Measurements from ENCODE around the gene LY6G6C.

Gene LY6G6C, protein sequence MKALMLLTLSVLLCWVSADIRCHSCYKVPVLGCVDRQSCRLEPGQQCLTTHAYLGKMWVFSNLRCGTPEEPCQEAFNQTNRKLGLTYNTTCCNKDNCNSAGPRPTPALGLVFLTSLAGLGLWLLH

DNA sequence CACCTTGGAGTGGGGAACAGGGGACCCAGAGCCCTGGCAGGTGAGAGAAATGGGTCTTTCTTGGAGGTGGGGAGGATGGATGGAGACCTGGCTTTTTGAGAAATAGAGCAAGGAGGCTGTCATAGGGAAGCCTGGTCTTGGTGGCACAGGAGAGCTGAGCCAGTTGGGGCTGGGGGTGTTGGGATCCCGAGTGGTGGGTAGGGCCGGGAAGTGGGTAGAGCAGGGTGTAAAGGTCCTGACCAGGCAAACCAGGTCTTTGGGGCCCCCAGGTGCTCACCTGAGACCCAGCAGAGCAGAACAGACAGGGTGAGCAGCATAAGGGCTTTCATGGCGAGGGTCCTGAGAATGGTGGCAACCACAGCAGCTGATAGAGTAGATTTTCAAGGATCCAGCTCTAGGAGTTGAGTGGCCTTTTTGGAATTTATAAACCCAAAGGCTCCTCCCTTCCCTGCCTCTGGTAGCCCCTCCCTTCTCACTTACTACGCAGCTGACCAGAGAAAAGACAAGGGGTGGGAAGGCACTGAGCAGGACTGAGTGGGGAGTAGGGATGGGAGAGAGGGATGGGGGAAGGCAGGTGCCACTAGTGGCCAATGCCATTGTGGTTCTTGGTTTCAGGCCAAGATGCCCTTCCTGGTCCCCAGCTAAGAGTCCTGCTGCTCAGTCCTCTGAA, at the start of gene LY6G6C:
Gene LY6G6C (minus strand): TSS at position 396 of the 670 bp plus-strand sequence. CDS start 67 bp downstream, at position 329.
- DNase-seq: no peak

GRCh38 chr6:31770860-31771259, 49.3 kb upstream of the LY6G6C start:
- no peak for DNase-seq

GRCh38 chr6:31769684-31770371, 48.3 kb upstream of the LY6G6C start:
- DNase-seq: peak; percentile 79

DNA sequence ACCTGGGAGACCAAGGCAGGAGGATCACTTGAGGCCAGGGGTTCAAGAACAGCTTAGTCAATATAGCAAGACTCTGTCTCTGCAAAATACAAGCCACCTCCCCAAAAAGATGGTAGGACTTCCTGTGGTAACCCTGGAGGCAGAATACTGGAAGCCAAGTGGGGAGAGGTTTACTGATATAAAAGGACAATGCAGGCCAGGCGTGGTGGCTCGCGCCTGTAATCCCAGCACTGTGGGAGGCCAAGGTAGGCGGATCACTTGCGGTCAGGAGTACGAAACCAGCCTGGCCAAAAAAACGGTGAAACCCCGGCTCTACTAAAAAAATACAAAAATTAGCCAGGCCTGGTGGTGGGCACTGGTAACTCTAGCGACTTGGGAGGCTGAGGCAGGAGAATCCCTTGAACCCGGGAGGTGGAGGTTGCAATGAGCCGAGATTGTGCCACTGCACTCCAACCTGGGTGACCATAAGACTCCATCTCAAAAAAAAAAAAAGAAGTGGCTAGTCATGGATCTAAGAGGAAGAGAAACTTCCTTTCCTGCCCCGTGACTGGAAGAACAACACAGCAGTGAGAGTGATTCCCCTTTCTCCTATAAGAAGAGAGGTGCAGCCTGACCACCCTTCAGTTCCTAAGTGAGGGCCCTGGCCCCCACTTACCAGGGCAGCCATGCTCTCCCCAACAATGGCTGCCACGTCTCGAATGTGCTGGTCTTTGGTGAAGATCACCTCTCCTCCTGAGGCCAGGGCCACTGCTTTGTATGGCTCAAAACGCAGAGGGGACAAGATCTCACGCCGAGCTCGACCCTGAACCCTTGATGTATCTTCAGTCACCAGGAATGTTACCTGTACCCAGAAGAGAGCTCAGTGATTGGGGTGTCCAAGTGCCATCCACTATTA, 47.1 kb upstream of the LY6G6C start:
- DNase-seq: no peak

- DNase-seq: no peak
Observed at GRCh38 chr6:31767096-31767645, 45.6 kb upstream of the LY6G6C start.

DNA sequence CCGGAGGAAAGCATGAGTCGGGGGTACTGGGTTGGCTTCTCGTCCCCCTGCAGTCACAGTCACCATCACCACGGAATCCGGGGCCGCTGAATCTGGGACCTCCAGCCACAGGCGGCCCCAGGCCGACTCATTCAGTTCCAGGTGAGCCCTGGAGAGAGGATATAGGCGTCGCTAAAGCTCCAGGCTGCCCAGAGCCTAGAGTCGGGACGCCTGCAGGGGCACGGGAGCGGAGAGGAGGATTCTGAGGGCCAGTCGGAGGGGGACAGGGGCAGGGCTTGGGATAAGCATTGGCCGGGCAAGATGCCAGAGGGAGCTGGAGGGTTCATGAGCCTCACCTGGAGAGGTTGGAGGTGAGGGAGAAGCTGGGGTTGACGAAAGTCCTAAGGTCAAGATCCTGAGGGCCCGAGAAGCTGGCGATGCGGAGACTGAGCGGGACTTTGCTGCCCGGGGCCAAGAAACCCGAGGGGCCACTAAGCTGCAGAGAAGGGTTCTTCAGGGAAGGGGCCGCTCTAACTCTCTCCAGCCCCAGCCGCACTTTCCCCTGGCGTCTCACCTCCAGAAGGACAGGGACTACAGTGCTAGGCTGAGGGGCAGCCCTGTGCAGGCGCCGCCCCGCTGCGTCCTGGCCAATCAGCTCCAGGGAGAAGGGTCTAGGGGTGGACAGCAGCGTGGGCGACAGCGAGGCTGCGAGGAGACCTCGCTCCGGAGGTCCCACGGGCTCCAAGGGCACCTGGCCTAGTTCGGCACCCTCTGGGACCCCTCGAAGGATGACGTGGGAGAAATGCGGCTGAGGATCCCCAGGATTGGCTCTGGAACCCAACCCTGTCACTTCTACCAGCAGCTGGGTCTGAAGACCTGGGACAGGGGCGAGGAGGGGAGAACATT, 44.6 kb upstream of the LY6G6C start:
- DNase-seq: no peak

- DNase-seq: no peak
Observed at GRCh38 chr6:31765559-31765909, 44.0 kb upstream of the LY6G6C start.

GRCh38 chr6:31764198-31764597, 42.7 kb upstream of the LY6G6C start:
- no peak for DNase-seq

GRCh38 chr6:31763619-31763940, 42.0 kb upstream of the LY6G6C start:
- no peak for DNase-seq

DNA sequence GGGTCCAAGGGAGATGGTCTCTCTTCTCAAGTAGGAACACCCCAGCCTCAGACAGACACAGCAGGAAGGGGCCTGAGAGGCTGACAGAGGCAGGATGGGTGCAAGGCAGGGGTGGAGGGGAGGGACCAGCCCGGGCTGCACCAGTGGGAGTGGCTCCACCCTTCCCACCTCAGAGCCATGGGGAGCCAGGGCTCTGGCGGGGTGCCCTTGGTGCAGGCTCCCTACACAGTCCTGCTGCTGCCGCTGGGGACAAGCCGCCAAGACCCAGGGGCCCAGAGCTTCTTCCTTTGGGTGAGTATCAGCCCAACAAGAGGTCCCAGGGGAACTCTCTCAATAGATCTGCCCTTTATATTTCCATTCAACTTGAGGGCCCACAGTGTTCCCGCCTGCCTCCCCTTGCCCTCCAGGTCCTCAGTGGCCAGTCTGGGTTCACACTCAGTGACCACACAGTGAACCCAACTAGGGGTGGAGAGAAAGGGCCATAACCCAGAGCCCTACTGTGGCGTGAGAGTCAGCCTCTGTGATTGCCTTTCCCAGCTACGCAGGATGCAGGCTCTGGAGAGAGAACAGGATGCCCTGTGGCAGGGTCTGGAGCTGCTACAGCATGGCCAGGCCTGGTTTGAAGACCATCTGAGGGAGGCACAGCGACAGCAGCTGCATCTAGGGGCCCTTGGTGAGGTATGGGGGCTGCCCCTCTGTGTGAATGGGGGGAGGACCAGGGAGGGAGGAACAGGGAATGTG, 41.5 kb upstream of the LY6G6C start:
- no peak for DNase-seq

DNA sequence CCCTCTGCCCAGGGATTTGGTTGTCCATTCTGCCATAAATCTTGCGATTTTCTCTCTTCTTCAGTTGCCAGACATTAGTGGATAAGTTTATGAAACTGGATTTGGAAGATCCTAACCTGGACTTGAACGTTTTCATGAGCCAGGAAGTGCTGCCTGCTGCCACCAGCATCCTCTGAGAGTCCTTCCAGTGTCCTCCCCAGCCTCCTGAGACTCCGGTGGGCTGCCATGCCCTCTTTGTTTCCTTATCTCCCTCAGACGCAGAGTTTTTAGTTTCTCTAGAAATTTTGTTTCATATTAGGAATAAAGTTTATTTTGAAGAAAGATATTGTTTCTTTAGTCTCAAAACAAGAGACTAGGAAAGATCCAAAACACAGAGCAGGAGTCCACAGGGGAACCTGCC, 40.8 kb upstream of the LY6G6C start, which contains the start of gene SAPCD1:
Gene SAPCD1 (plus strand): TSS at position 301 of the 400 bp plus-strand sequence. CDS start 399 bp downstream, outside the sequence.
- DNase-seq: no peak

- no peak for DNase-seq
Observed at GRCh38 chr6:31761343-31761742, 39.8 kb upstream of the LY6G6C start.

DNA sequence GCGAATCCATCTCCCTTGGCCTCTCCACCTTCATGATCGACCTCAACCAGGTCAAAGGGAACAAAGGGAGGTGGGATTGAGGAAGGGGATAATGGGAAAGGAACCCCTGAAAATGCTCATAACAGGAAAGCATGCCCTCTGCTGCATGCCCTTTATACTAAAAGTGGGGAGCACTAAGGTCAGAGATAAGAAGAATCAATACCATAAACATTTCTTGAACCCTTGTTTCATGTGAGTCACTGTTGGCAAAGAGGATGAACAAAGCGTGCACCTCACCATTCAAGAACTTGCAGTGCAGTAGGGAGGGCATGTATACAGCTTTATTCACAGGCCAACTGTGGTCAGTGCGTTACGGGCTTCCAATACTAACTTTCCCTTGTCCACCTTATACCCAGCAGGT, 39.2 kb upstream of the LY6G6C start:
- DNase-seq: peak; percentile 13

DNA sequence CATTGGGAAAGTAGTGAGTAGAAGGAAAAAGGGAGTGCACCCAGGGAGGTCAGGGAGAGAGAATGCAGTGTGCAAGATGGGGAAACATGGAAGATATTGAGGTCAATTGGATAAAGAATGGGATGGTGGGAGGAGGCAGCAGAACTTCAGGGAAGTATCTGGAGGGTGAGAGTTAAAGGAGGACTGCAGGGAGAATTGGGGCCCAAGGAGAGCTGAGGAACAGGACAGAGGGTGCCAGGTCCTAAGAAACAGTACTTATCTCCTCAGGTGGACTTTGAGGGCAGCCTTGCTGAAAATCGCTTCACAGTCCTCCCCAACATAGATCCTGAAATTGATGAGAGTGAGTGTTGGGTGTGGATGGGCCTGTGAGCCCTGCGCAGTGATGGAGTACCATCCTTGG, 36.7 kb upstream of the LY6G6C start:
- DNase-seq: no peak

GRCh38 chr6:31752739-31753319, 31.3 kb upstream of the LY6G6C start:
- no peak for DNase-seq

DNA sequence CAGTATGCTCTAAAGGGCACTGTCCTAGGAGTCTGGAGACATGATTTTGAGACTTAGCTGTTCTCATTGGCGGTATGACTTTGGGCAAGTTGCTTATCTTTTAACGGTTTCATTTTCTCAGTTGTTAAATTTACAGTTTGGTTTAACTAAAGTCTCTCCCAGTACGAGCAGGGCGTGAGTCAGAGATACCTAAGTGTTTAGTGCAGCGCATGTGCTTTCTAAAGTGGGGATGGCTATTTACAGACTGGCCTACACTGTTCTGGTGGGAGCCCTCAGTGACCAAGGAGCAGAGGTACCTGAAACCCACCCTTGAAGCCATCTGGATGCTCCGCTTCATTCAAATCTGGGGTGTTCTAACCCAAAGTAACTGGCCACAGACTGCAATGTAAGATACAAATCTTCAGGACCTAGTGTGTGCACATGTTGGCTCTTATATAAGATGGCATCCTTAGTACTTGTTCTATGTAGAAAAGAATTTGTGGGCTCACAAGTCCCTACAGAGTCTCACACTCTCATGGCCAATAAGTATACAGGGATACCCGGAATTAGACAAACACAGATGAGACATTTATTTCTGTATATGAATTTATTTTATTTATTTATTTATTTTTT, 29.0 kb upstream of the LY6G6C start:
- no peak for DNase-seq

GRCh38 chr6:31749301-31750036, 27.9 kb upstream of the LY6G6C start:
- no peak for DNase-seq

DNA sequence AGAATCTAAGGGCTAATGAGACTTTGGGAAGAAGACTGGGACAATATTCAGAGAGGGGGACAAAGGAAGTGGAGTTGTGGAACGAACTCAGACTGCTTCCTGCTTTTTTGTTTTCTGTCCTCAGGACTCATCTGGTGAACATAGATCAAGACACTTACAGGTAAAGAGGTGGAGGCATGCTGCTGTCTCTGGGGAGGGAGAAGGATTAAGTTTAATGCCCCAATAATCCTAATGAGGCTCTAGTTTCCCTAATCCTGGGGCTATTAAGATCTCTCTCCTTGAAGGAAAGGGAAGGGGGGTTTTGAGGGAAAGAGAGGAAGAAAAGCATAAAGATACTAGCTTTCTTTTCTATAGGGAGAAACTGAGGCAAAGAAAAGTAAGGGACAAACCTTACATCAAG, 22.9 kb upstream of the LY6G6C start:
- no peak for DNase-seq

GRCh38 chr6:31742894-31743293, 21.3 kb upstream of the LY6G6C start:
- no peak for DNase-seq

- no peak for DNase-seq
Observed at GRCh38 chr6:31741815-31742214, 20.3 kb upstream of the LY6G6C start.
